Measurements from ENCODE around the gene CTNND2. TPM values are rescaled to one million over a fixed set of nuclear protein-coding genes. Genes with fewer than 3 reads are reported as not detected.

CTNND2 gene
- total RNA-seq, 3 donors from 2014 or later (not counting 1 experiment from before 2014, with no cell fraction given): not detected

- Histone ChIP-seq H3K9me3 (ENCODE audit: control insufficient read depth, insufficient read depth, low read length) (no peaks in the 10 kb centered on the region), H3K27me3 (ENCODE audit: control insufficient read depth, insufficient read depth, low read length) (no peaks in the 10 kb centered on the region), H3K36me3 (ENCODE audit: control insufficient read depth, insufficient read depth, low read length) (no peaks in the 10 kb centered on the region), H3K4me1 (ENCODE audit: control insufficient read depth, insufficient read depth, low read length) (no peaks in the 10 kb centered on the region), H3K4me3 (ENCODE audit: low read length) (no peak overlapping the region), H3K27ac (ENCODE audit: low read length) (no peak overlapping the region)
- Mint-ChIP-seq H3K36me3 (no peaks in the 10 kb centered on the region), H3K27me3 (ENCODE audit: low read depth in 2 of 2) (peaks cover 0 to 18% of the 10 kb centered on the region in 2 donors), H3K4me3 (no peak overlapping the region), H3K27ac (no peak overlapping the region), H3K4me1 (no peaks in the 10 kb centered on the region), H3K9me3 (no peaks in the 10 kb centered on the region)
- intact Hi-C loops (cut with micrococcal nuclease): no loop called here
- no peak for TF ChIP-seq CTCF (IDR thresholded peaks at IDR 0.05)
- DNase-seq (no peak), ATAC-seq (no peak)
- WGBS (ENCODE audit: insufficient coverage): 91% methylated on average over 7 of the region's 7 CpGs
Measured at GRCh38 chr5:11047030-11047429, 857.2 kb downstream of the CTNND2 start.

- Histone ChIP-seq H3K9me3 (ENCODE audit: control insufficient read depth, insufficient read depth, low read length) (no peaks in the 10 kb centered on the region), H3K4me1 (ENCODE audit: control insufficient read depth, insufficient read depth, low read length) (no peaks in the 10 kb centered on the region), H3K27ac (ENCODE audit: low read length) (no peak overlapping the region), H3K4me3 (ENCODE audit: low read length) (no peak overlapping the region), H3K27me3 (ENCODE audit: control insufficient read depth, insufficient read depth, low read length) (no peaks in the 10 kb centered on the region), H3K36me3 (ENCODE audit: control insufficient read depth, insufficient read depth, low read length) (no peaks in the 10 kb centered on the region)
- Mint-ChIP-seq H3K4me1 (no peaks in the 10 kb centered on the region), H3K9me3 (no peaks in the 10 kb centered on the region), H3K36me3 (no peaks in the 10 kb centered on the region), H3K4me3 (no peak overlapping the region), H3K27me3 (ENCODE audit: low read depth in 2 of 2) (peaks cover 0 to 27% of the 10 kb centered on the region in 2 donors), H3K27ac (no peak overlapping the region)
- TF ChIP-seq CTCF (IDR thresholded peaks at IDR 0.05): no peak
- DNase-seq: no peak
- ATAC-seq: no peak
- 72% methylated on average over 7 of the region's 7 CpGs for WGBS (ENCODE audit: insufficient coverage)
- intact Hi-C loops (cut with micrococcal nuclease): no loop called here
Measured at GRCh38 chr5:11046160-11046559, 858.1 kb downstream of the CTNND2 start.

GRCh38 chr5:11045411-11045810 lies 858.8 kb downstream of the CTNND2 start:
- Histone ChIP-seq H3K4me1 (ENCODE audit: control insufficient read depth, insufficient read depth, low read length) (no peaks in the 10 kb centered on the region), H3K27me3 (ENCODE audit: control insufficient read depth, insufficient read depth, low read length) (no peaks in the 10 kb centered on the region), H3K9me3 (ENCODE audit: control insufficient read depth, insufficient read depth, low read length) (no peaks in the 10 kb centered on the region), H3K4me3 (ENCODE audit: low read length) (no peak overlapping the region), H3K27ac (ENCODE audit: low read length) (no peak overlapping the region), H3K36me3 (ENCODE audit: control insufficient read depth, insufficient read depth, low read length) (no peaks in the 10 kb centered on the region)
- Mint-ChIP-seq H3K4me3 (no peak overlapping the region), H3K27ac (no peak overlapping the region), H3K36me3 (no peaks in the 10 kb centered on the region), H3K9me3 (no peaks in the 10 kb centered on the region), H3K4me1 (no peaks in the 10 kb centered on the region), H3K27me3 (ENCODE audit: low read depth in 2 of 2) (peaks cover 0 to 31% of the 10 kb centered on the region in 2 donors)
- intact Hi-C loops (cut with micrococcal nuclease): no loop called here
- no peak for DNase-seq
- TF ChIP-seq CTCF (IDR thresholded peaks at IDR 0.05): no peak
- WGBS (ENCODE audit: insufficient coverage): 86% methylated on average over 3 of the region's 3 CpGs
- no peak for ATAC-seq

GRCh38 chr5:11044581-11044980 lies 859.7 kb downstream of the CTNND2 start:
- Mint-ChIP-seq H3K27ac (no peak overlapping the region), H3K4me1 (no peaks in the 10 kb centered on the region), H3K9me3 (no peaks in the 10 kb centered on the region), H3K27me3 (ENCODE audit: low read depth in 2 of 2) (peaks cover 0 to 31% of the 10 kb centered on the region in 2 donors), H3K4me3 (no peak overlapping the region), H3K36me3 (no peaks in the 10 kb centered on the region)
- Histone ChIP-seq H3K36me3 (ENCODE audit: control insufficient read depth, insufficient read depth, low read length) (no peaks in the 10 kb centered on the region), H3K27ac (ENCODE audit: low read length) (no peak overlapping the region), H3K4me3 (ENCODE audit: low read length) (no peak overlapping the region), H3K9me3 (ENCODE audit: control insufficient read depth, insufficient read depth, low read length) (no peaks in the 10 kb centered on the region), H3K27me3 (ENCODE audit: control insufficient read depth, insufficient read depth, low read length) (no peaks in the 10 kb centered on the region), H3K4me1 (ENCODE audit: control insufficient read depth, insufficient read depth, low read length) (no peaks in the 10 kb centered on the region)
- no peak for TF ChIP-seq CTCF (IDR thresholded peaks at IDR 0.05)
- no peak for DNase-seq
- no peak for ATAC-seq
- intact Hi-C loops (cut with micrococcal nuclease): no loop called here
